Activated T-cell treated with anti-CD3 and anti-CD28 coated beads, Interleukin-2, amount 50 U/mL, for 48 hours (primary cell): ENCODE results near the gene RPL36AL.

ENCODE experiments used
- DNase-seq, 2 experiments: peaks; one replicate each; pipeline ENCODE4 v3.0.0-alpha.2; 2020

The RPL36AL gene

GRCh38 chr14:49579841-49580240 is 40.6 kb downstream of the RPL36AL start:
- no peak for DNase-seq

- DNase-seq: no peak
Measured at GRCh38 chr14:49578141-49578540, 42.3 kb downstream of the RPL36AL start.

- no peak for DNase-seq
Measured at GRCh38 chr14:49574038-49574437, 46.4 kb downstream of the RPL36AL start.

- no peak for DNase-seq
Measured at GRCh38 chr14:49569281-49569680, 51.1 kb downstream of the RPL36AL start.
